Measurements from ENCODE around the gene AKAP6. TPM values are rescaled to one million over a fixed set of nuclear protein-coding genes. Genes with fewer than 3 reads are reported as not detected.

The AKAP6 gene
- total RNA-seq, 1 donor from 2014 or later: 2.8 TPM

DNA sequence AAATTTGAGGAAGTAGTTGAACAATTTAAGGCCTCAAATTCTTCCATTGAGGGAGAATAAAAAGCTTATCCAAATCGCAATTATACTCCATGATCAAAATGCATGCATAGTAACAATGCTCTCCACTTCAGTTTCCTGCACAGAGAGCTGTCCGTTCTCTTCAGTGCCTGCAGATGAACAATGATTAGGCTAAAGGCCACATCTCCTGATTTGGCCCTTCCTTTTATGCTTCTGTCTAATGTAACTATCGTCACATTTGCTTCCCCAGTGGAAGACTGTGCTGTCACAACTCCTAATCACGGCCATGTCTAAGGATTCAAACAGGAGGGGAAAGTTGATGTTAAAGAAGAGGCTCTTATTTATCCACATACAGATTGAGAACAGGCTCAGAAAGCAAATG, 496.0 kb downstream of the AKAP6 start:
- no peaks in the 10 kb centered on the region for H3K9me3 ChIP-seq (ENCODE audit: insufficient read depth, low read depth, low read length)
- no peaks in the 10 kb centered on the region for H3K27me3 ChIP-seq (ENCODE audit: insufficient read depth, low read length)
- FAIRE-seq: no peak

DNA sequence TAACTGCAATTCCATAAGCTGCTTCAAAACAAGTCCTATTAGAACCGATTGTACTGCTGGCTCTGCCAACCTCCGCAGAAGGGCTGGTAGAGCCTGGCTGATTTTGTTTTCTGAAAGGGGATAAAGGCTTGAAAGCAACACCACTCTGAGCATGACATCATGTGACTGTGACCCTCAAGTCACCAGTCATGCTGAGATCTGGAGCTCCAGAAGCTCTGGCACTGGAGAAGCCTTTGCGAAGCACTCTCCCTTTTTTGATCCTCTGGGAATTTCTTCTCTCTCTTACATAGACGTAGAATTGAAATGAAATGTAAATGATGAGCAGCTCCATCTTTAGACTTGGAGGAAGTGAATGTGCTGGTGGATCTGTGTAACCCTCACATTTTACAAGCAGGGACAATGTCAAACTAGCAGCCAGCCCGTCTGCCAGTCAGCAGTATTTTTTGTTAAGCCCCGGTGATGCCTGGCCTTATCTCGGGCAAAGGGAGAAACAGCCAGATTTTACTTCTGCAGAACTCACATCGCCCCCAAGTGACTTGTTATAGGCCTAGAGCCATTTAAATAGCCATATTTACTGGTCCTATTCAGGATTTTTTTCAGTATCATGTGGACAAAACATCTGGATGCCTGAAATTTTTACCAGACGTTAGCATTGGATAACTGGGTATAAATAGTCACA, 497.4 kb downstream of the AKAP6 start:
- Mint-ChIP-seq H3K9me3 (ENCODE audit: unreplicated experiment) (no peaks in the 10 kb centered on the region), H3K27me3 (ENCODE audit: low read depth, unreplicated experiment) (peaks cover under 1% of the 10 kb centered on the region), H3K36me3 (ENCODE audit: low read depth, unreplicated experiment) (no peaks in the 10 kb centered on the region), H3K4me3 (ENCODE audit: unreplicated experiment) (no peak overlapping the region), H3K4me1 (ENCODE audit: low read depth, unreplicated experiment) (peaks cover 9% of the 10 kb centered on the region), H3K27ac (ENCODE audit: unreplicated experiment) (no peak overlapping the region)
- H3K27me3 ChIP-seq (ENCODE audit: insufficient read depth, low read length): no peaks in the 10 kb centered on the region
- no peak overlapping the region for H3K9ac ChIP-seq (ENCODE audit: low read length)
- FAIRE-seq (no peak), DNase-seq (ENCODE audit: low read depth) (peak; percentile 23)
- H2AFZ ChIP-seq (ENCODE audit: low read depth, low read length): peak overlapping the region; percentile 51
- H4K20me1 ChIP-seq (ENCODE audit: insufficient read depth, low read length): no peaks in the 10 kb centered on the region
- TF ChIP-seq, protein P1, sequence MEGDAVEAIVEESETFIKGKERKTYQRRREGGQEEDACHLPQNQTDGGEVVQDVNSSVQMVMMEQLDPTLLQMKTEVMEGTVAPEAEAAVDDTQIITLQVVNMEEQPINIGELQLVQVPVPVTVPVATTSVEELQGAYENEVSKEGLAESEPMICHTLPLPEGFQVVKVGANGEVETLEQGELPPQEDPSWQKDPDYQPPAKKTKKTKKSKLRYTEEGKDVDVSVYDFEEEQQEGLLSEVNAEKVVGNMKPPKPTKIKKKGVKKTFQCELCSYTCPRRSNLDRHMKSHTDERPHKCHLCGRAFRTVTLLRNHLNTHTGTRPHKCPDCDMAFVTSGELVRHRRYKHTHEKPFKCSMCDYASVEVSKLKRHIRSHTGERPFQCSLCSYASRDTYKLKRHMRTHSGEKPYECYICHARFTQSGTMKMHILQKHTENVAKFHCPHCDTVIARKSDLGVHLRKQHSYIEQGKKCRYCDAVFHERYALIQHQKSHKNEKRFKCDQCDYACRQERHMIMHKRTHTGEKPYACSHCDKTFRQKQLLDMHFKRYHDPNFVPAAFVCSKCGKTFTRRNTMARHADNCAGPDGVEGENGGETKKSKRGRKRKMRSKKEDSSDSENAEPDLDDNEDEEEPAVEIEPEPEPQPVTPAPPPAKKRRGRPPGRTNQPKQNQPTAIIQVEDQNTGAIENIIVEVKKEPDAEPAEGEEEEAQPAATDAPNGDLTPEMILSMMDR (IDR thresholded peaks at IDR 0.05; ENCODE audit: insufficient read depth, low read depth, low read length): no peak
- no peak for TF ChIP-seq EZH2 (IDR thresholded peaks at IDR 0.05; ENCODE audit: insufficient read depth, low read length)
- peaks cover 3% of the 10 kb centered on the region for H3K4me1 ChIP-seq (ENCODE audit: insufficient read depth, low read length)
- no peaks in the 10 kb centered on the region for H3K9me3 ChIP-seq (ENCODE audit: insufficient read depth, low read depth, low read length)
- H3K4me3 ChIP-seq (ENCODE audit: insufficient read depth, low read depth, low read length): no peak overlapping the region
- H3K4me2 ChIP-seq (ENCODE audit: low read length): peak overlapping the region; percentile 36
- no peaks in the 10 kb centered on the region for H3K36me3 ChIP-seq (ENCODE audit: insufficient read depth, low read length)
- H3K79me2 ChIP-seq (ENCODE audit: insufficient read depth, low read length): no peaks in the 10 kb centered on the region
- no peak overlapping the region for H3K27ac ChIP-seq (ENCODE audit: low read depth, low read length)

More for the DNA sequence above, 496.0 kb downstream of the AKAP6 start:
- H3K4me3 ChIP-seq (ENCODE audit: insufficient read depth, low read depth, low read length): no peak overlapping the region
- TF ChIP-seq, protein P1 (IDR thresholded peaks at IDR 0.05; ENCODE audit: insufficient read depth, low read depth, low read length): no peak
- no peak for TF ChIP-seq EZH2 (IDR thresholded peaks at IDR 0.05; ENCODE audit: insufficient read depth, low read length)
- no peaks in the 10 kb centered on the region for H3K36me3 Mint-ChIP-seq (ENCODE audit: low read depth, unreplicated experiment)
- H2AFZ ChIP-seq (ENCODE audit: low read depth, low read length): no peak overlapping the region
- H3K4me1 ChIP-seq (ENCODE audit: insufficient read depth, low read length): peaks cover 3% of the 10 kb centered on the region
- peaks cover 9% of the 10 kb centered on the region for H3K4me1 Mint-ChIP-seq (ENCODE audit: low read depth, unreplicated experiment)
- H3K36me3 ChIP-seq (ENCODE audit: insufficient read depth, low read length): no peaks in the 10 kb centered on the region
- no peaks in the 10 kb centered on the region for H3K79me2 ChIP-seq (ENCODE audit: insufficient read depth, low read length)
- no peak overlapping the region for H3K27ac Mint-ChIP-seq (ENCODE audit: unreplicated experiment)
- H3K9me3 Mint-ChIP-seq (ENCODE audit: unreplicated experiment): no peaks in the 10 kb centered on the region
- H3K9ac ChIP-seq (ENCODE audit: low read length): no peak overlapping the region
- H3K27ac ChIP-seq (ENCODE audit: low read depth, low read length): no peak overlapping the region
- H3K4me2 ChIP-seq (ENCODE audit: low read length): no peak overlapping the region
- no peak for DNase-seq (ENCODE audit: low read depth)
- no peaks in the 10 kb centered on the region for H4K20me1 ChIP-seq (ENCODE audit: insufficient read depth, low read length)
- H3K27me3 Mint-ChIP-seq (ENCODE audit: low read depth, unreplicated experiment): peaks cover 5% of the 10 kb centered on the region
- H3K4me3 Mint-ChIP-seq (ENCODE audit: unreplicated experiment): no peak overlapping the region

DNA sequence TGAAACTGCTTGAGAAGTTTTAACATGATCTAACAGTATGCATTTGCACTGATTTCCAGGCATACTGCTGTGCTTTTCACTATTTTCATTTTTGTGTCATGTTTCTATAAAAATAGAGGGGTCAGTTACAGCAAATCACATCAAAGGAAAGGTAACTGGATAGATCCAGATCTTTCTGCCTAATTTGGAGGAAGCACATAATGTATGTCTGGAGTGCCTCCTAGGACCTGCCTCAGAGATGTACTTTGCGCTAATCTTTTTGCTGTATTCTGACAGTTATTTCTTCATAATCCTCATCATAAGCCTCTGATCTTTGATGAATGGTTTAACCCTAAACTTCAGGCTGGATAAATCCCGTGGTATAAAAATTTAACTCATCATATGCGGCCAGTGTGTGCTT, 498.4 kb downstream of the AKAP6 start:
- H3K36me3 Mint-ChIP-seq (ENCODE audit: low read depth, unreplicated experiment): no peaks in the 10 kb centered on the region
- H3K79me2 ChIP-seq (ENCODE audit: insufficient read depth, low read length): no peaks in the 10 kb centered on the region
- H2AFZ ChIP-seq (ENCODE audit: low read depth, low read length): no peak overlapping the region
- H3K9ac ChIP-seq (ENCODE audit: low read length): no peak overlapping the region
- H3K27me3 ChIP-seq (ENCODE audit: insufficient read depth, low read length): no peaks in the 10 kb centered on the region
- H3K27ac ChIP-seq (ENCODE audit: low read depth, low read length): no peak overlapping the region
- no peak overlapping the region for H3K27ac Mint-ChIP-seq (ENCODE audit: unreplicated experiment)
- FAIRE-seq (no peak), DNase-seq (ENCODE audit: low read depth) (no peak)
- no peaks in the 10 kb centered on the region for H3K36me3 ChIP-seq (ENCODE audit: insufficient read depth, low read length)
- no peaks in the 10 kb centered on the region for H4K20me1 ChIP-seq (ENCODE audit: insufficient read depth, low read length)
- no peaks in the 10 kb centered on the region for H3K9me3 Mint-ChIP-seq (ENCODE audit: unreplicated experiment)
- no peaks in the 10 kb centered on the region for H3K27me3 Mint-ChIP-seq (ENCODE audit: low read depth, unreplicated experiment)
- no peak overlapping the region for H3K4me3 ChIP-seq (ENCODE audit: insufficient read depth, low read depth, low read length)
- H3K4me1 ChIP-seq (ENCODE audit: insufficient read depth, low read length): peaks cover 3% of the 10 kb centered on the region
- no peak overlapping the region for H3K4me3 Mint-ChIP-seq (ENCODE audit: unreplicated experiment)
- no peak for TF ChIP-seq EZH2 (IDR thresholded peaks at IDR 0.05; ENCODE audit: insufficient read depth, low read length)
- TF ChIP-seq, protein P1 (IDR thresholded peaks at IDR 0.05; ENCODE audit: insufficient read depth, low read depth, low read length): no peak
- peaks cover 9% of the 10 kb centered on the region for H3K4me1 Mint-ChIP-seq (ENCODE audit: low read depth, unreplicated experiment)
- H3K9me3 ChIP-seq (ENCODE audit: insufficient read depth, low read depth, low read length): no peaks in the 10 kb centered on the region
- no peak overlapping the region for H3K4me2 ChIP-seq (ENCODE audit: low read length)
